Lung (tissue), 12 donors: ENCODE results near the gene FGFR1OP2. TPM values are rescaled to one million over a fixed set of nuclear protein-coding genes. Genes with fewer than 3 reads are reported as not detected.

Experiments used
- ATAC-seq: fragments of 200-7000 bp; cut with Tn5 transposase; one replicate; pipeline ENCODE4 v1.9.1; 2020; ENCODE audit warnings: moderate number of reproducible peaks; ENCODE audit not compliant: insufficient read depth, low FRiP score
- DNase-seq, 3 donors: peaks; one replicate each; pipeline ENCODE4 v3.0.0-alpha.2; 2013 to 2017
- H3K27ac ChIP-seq, 2 donors: one replicate each; pipeline ENCODE4 v1.5.1; 2013; ENCODE audit warnings: mild to moderate bottlenecking in 2 of 2, moderate library complexity in 2 of 2, control low read depth in 1 of 2, inconsistent platforms in 1 of 2, low read depth in 1 of 2, low read length in 1 of 2
- H3K27me3 ChIP-seq, 3 donors: one replicate each; pipeline ENCODE4 v1.5.1; 2013; ENCODE audit warnings: low read length in 2 of 3; ENCODE audit not compliant: control insufficient read depth in 3 of 3, insufficient read depth in 3 of 3
- H3K36me3 ChIP-seq, 4 donors: one replicate each; pipeline ENCODE4 v1.5.1; 2013; ENCODE audit warnings: low read length in 4 of 4, mild to moderate bottlenecking in 1 of 4, moderate library complexity in 1 of 4; ENCODE audit not compliant: control insufficient read depth in 4 of 4, insufficient read depth in 4 of 4
- H3K4me1 ChIP-seq, 5 donors: one replicate each; pipeline ENCODE4 v1.5.1; 2013; ENCODE audit warnings: low read length in 5 of 5, mild to moderate bottlenecking in 2 of 5, moderate library complexity in 1 of 5; ENCODE audit not compliant: control insufficient read depth in 5 of 5, insufficient read depth in 5 of 5
- H3K4me3 ChIP-seq: one replicate; pipeline ENCODE4 v1.5.1; 2013; ENCODE audit warnings: mild to moderate bottlenecking, control low read depth, moderate library complexity
- H3K9ac ChIP-seq, 2 donors: one replicate each; pipeline ENCODE4 v1.5.1; 2013; ENCODE audit warnings: low read length in 2 of 2, control low read depth in 1 of 2; ENCODE audit not compliant: insufficient read depth in 1 of 2
- H3K9me3 ChIP-seq, 4 donors: one replicate each; pipeline ENCODE4 v1.5.1; 2013; ENCODE audit warnings: low read length in 3 of 4, mild to moderate bottlenecking in 1 of 4, moderate library complexity in 1 of 4; ENCODE audit not compliant: control insufficient read depth in 4 of 4, insufficient read depth in 3 of 4
- CTCF ChIP-seq: IDR thresholded peaks from 2 replicates; pipeline ENCODE4 v1.5.1; 2012; ENCODE audit warnings: mild to moderate bottlenecking; ENCODE audit errors: control extremely low read depth, extremely low read depth
- WGBS, 2 donors: extraction: QIAGEN DNeasy Blood & Tissue Kit; methylation state at CpG; one replicate each; pipeline ENCODE4 v1.1.7; 2013; 5-methylcytosine and 5-hydroxymethylcytosine counted together
- polyA plus RNA-seq, 2 donors: library from polyadenylated mRNA; stranded (reverse); fragments of 200-250 nt; gene quantifications; one replicate each; pipeline ENCODE4 v1.2.1, GENCODE V29; 2013
- total RNA-seq, 2 donors: library from RNA; depleted of rRNA in 1 of 2; stranded (reverse); fragments of >200 nt in 1 of 2; gene quantifications; one replicate each; pipeline ENCODE4 v1.2.1, GENCODE V29; 2014 to 2021
- donor health status: control.
- donor health status: control.
- donor health status: Bipolar disorder and iron deficiency.
- donor health status: healthy.
- donor health status: DM: yes; HTN: yes; CAD: no.

Gene FGFR1OP2
- total and polyA plus RNA-seq, 4 donors = 32.8 to 110 (median 39.2) TPM

- peaks cover 0 to 18% (median 12%) of the 10 kb centered on the region in 5 donors for H3K4me1 ChIP-seq
- no peaks in the 10 kb centered on the region for H3K27me3 ChIP-seq
- peak overlapping the region; percentile 85 to 97 for H3K27ac ChIP-seq
- peak; percentile 24 to 61 (median 46) for DNase-seq
- ATAC-seq = peak; percentile 17
- no peak for TF ChIP-seq CTCF
- H3K9me3 ChIP-seq = no peaks in the 10 kb centered on the region
- H3K36me3 ChIP-seq = no peaks in the 10 kb centered on the region
- H3K9ac ChIP-seq = peak overlapping the region; percentile 41 to 83
- WGBS, 2 donors = 0% methylated on average over 13 of the region's 13 CpGs
- H3K4me3 ChIP-seq = peak overlapping the region; percentile 95
These were observed 75.4 kb downstream of the FGFR1OP2 start for GRCh38 chr12:27013611-27014084.

GRCh38 chr12:27014085-27014858 is 76.0 kb downstream of the FGFR1OP2 start, which contains the start of gene TM7SF3:
TSS of gene TM7SF3 (minus strand) at chr12:27014384. CDS start at chr12:27014168, 216 bp downstream.
- peak within 1 kb of the TSS; percentile 41 to 98 for H3K9ac ChIP-seq
- ATAC-seq (peak; percentile 95), DNase-seq (peak; percentile 93 to 96 (median 94))
- peak; percentile 82 for TF ChIP-seq CTCF
- H3K4me1 ChIP-seq = peaks cover 0 to 15% (median 12%) of the 10 kb centered on the region in 5 donors
- no peaks in the 10 kb centered on the region for H3K9me3 ChIP-seq
- WGBS, 2 donors = 0% methylated on average over 67 to 71 of the region's 71 CpGs
- H3K27me3 ChIP-seq = no peaks in the 10 kb centered on the region
- no peaks in the 10 kb centered on the region for H3K36me3 ChIP-seq
- peak within 1 kb of the TSS; percentile 85 to 97 for H3K27ac ChIP-seq
- peak within 1 kb of the TSS; percentile 95 for H3K4me3 ChIP-seq

GRCh38 chr12:27014859-27015729 is 76.8 kb downstream of the FGFR1OP2 start:
- no peak for ATAC-seq
- peak overlapping the region; percentile 85 to 97 for H3K27ac ChIP-seq

More at GRCh38 chr12:27014859-27015729, 76.8 kb downstream of the FGFR1OP2 start:
- Histone ChIP-seq H3K36me3 (no peaks in the 10 kb centered on the region), H3K9me3 (no peaks in the 10 kb centered on the region), H3K4me3 (peak overlapping the region; percentile 47), H3K9ac (peak overlapping the region; percentile 16 to 98), H3K27me3 (no peaks in the 10 kb centered on the region), H3K4me1 (peaks cover 0 to 15% (median 12%) of the 10 kb centered on the region in 5 donors)
- WGBS, 2 donors = 27 to 36% methylated on average over 12 of the region's 12 CpGs
- no peak for DNase-seq
- TF ChIP-seq CTCF = no peak
